Testis (tissue), 3 donors: ENCODE results near the gene SYK. TPM values are rescaled to one million over a fixed set of nuclear protein-coding genes. Genes with fewer than 3 reads are reported as not detected.
A peak's percentile ranks its signal among the peaks of the same experiment; 100 is the strongest.

Experiments used
- DNase-seq: peaks from one replicate; pipeline ENCODE4 v3.0.0-alpha.2; 2019
- H3K27ac ChIP-seq, 2 donors: fragments of 200-600 bp; sonication (generic); one replicate each; pipeline ENCODE4 v1.5.1; 2019
- H3K27me3 ChIP-seq: fragments of 200-600 bp; sonication (generic); one replicate; pipeline ENCODE4 v1.5.1; 2019
- H3K36me3 ChIP-seq: fragments of 200-600 bp; sonication (generic); one replicate; pipeline ENCODE4 v1.5.1; 2017; ENCODE audit warnings: low read depth; ENCODE audit errors: missing control alignments
- H3K4me1 ChIP-seq: fragments of 200-600 bp; sonication (generic); one replicate; pipeline ENCODE4 v1.5.1; 2019
- H3K4me3 ChIP-seq, 2 donors: fragments of 200-600 bp; sonication (generic); one replicate each; pipeline ENCODE4 v1.5.1; 2017 to 2019
- H3K9me3 ChIP-seq: fragments of 200-600 bp; sonication (generic); one replicate; pipeline ENCODE4 v1.5.1; 2017
- POLR2A ChIP-seq: fragments of 450-650 bp; IDR thresholded peaks from one replicate; pipeline ENCODE4 v1.6.1; 2017; ENCODE audit warnings: antibody characterized with exemption, mild to moderate bottlenecking, moderate library complexity
- WGBS, 2 donors: methylation state at CpG; one replicate each; pipeline ENCODE4 v1.1.5; 2018; 5-methylcytosine and 5-hydroxymethylcytosine counted together
- intact Hi-C: fragments of 100-400 bp; cut with DNase I; formaldehyde crosslinking; loops from one replicate; pipeline ENCODE4 v1.15.1; 2023; ENCODE audit warnings: low total_unique reads
- polyA plus RNA-seq: library from polyadenylated mRNA; stranded (reverse); fragments of 350-450 nt; fragmentation: Illumina TruSeq; extraction: RNeasy Lipid Tissue Mini Kit (QIAGEN cat#74804); gene quantifications from one replicate; pipeline ENCODE4 v1.2.3, GENCODE V29; 2014; ENCODE audit warnings: low read depth, low replicate concordance; ENCODE audit not compliant: insufficient read depth
- total RNA-seq, 2 donors: library from RNA; depleted of rRNA; stranded (reverse); fragments of >200 nt; gene quantifications; one replicate each; pipeline ENCODE4 v1.2.3, GENCODE V29; 2016
- TF ChIP-seq, protein P1 (sequence below), 3 experiments: fragments of 450-650 bp in 2 of 3; fragments of 200-600 bp in 1 of 3; sonication (generic) in 1 of 3; IDR thresholded peaks; one replicate each; pipeline ENCODE4 v1.5.1; 2016 to 2019; ENCODE audit warnings: antibody characterized with exemption in 3 of 3, mild to moderate bottlenecking in 2 of 3, moderate library complexity in 1 of 3

The SYK gene
- total and polyA plus RNA-seq, 3 donors from 2014 or later: 22.0 to 51.1 (median 30.8) TPM

DNA sequence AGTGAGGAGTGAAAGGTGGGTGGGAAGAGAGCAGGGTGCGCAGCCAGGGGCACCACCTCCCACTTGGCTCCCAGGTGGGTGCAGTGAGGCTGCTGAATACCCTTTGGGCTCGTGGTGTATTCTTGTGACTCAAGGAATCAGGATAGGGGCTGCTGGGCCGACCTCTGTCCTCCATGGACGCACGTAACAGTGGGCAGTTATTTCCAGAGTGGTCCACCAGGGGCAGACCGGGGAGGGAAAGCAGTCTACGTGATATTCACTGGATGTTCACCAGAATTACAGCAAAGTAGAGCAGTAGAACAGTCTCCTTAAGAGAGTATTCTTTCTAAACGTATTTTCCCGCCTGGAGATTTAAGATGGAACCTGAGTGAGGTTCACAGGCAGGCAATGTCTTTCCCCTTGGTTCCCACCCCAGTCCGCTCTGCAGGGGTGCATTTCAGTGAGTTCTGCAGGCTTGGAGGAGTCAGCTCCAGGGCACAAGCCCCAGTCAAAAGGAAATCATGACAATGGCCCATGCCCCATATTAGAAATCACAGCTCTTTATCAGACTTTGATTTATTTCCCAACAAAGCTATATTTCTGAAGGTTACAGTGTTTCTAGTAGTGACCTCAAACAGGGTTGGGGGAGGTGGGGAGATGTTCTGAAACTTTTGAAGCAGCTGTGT is 88.7 kb downstream of the SYK start:
- Histone ChIP-seq H3K4me3 (no peak overlapping the region), H3K9me3 (no peaks in the 10 kb centered on the region), H3K27ac (no peak overlapping the region), H3K4me1 (no peaks in the 10 kb centered on the region), H3K36me3 (no peaks in the 10 kb centered on the region), H3K27me3 (no peaks in the 10 kb centered on the region)
- 79 to 84% methylated on average over 8 to 10 of the region's 10 CpGs for WGBS, 2 donors
- DNase-seq: no peak
- intact Hi-C loops: no loop called here
- TF ChIP-seq, protein P1, sequence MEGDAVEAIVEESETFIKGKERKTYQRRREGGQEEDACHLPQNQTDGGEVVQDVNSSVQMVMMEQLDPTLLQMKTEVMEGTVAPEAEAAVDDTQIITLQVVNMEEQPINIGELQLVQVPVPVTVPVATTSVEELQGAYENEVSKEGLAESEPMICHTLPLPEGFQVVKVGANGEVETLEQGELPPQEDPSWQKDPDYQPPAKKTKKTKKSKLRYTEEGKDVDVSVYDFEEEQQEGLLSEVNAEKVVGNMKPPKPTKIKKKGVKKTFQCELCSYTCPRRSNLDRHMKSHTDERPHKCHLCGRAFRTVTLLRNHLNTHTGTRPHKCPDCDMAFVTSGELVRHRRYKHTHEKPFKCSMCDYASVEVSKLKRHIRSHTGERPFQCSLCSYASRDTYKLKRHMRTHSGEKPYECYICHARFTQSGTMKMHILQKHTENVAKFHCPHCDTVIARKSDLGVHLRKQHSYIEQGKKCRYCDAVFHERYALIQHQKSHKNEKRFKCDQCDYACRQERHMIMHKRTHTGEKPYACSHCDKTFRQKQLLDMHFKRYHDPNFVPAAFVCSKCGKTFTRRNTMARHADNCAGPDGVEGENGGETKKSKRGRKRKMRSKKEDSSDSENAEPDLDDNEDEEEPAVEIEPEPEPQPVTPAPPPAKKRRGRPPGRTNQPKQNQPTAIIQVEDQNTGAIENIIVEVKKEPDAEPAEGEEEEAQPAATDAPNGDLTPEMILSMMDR (IDR thresholded peaks at IDR 0.05): peak in 1 of 3 experiments; percentile 11
- no peak for TF ChIP-seq POLR2A

DNA sequence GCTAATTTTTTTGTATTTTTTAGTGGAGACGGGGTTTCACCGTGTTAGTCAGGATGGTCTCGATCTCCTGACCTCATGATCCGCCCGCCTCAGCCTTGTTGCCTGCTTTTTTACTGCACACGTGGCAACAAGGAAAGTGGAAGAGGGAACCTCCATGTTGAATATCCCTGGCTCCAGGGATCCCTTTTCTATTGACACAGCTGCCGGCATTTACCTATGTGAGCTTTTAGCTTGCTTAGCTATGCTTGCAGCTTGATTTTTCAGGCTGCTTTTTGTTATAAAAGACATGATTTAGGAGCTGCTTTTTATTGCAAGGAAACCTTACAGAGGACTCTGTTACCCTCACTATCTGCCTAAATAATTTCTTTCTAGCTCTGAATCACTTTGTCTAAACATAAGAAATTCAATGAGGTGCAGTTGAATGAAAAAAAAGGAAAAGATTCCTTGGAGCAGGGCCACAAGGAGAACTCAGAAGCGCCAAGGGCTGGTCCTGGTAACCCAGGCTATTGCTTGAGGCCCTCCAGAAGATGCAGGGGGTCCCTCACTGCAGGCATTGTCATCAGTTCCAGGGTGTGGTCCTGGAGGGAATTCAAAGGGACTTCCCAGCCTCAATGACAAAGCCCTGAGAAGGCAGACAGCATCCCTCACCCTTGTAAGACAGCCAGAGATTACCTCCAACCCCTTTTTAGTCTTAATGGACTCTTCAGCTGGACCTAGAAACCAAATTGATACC is 89.9 kb downstream of the SYK start:
- no peak for DNase-seq
- 88 to 91% methylated on average over 8 of the region's 8 CpGs for WGBS, 2 donors
- Histone ChIP-seq H3K4me1 (no peaks in the 10 kb centered on the region), H3K9me3 (no peaks in the 10 kb centered on the region), H3K27ac (no peak overlapping the region), H3K36me3 (no peaks in the 10 kb centered on the region), H3K4me3 (no peak overlapping the region), H3K27me3 (no peaks in the 10 kb centered on the region)
- no peak for TF ChIP-seq POLR2A
- TF ChIP-seq, protein P1 (IDR thresholded peaks at IDR 0.05): no peak
- intact Hi-C loops: no loop called here

DNA sequence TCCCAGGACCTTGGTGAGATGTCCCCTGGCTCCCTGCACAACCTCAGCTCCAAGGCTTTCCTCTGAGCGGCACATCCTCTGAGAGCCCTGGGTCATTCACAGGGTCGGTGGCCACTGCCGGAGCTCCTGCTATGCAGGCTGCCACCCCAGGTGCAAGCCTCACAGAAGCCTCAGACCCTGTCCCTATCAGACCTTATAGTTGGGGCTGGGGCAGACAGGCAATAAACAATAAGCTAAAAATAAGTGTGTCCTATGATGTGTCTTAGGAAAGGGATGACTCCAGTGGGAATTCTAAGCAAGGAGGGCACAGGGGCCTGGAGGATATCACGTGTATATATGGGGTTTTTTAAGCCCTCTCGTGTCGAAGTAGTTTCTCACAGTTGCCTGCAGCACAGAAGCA is 91.3 kb downstream of the SYK start:
- Histone ChIP-seq H3K27ac (no peak overlapping the region), H3K4me3 (no peak overlapping the region), H3K27me3 (no peaks in the 10 kb centered on the region), H3K36me3 (no peaks in the 10 kb centered on the region), H3K4me1 (no peaks in the 10 kb centered on the region), H3K9me3 (no peaks in the 10 kb centered on the region)
- intact Hi-C loops: no loop called here
- TF ChIP-seq POLR2A: no peak
- TF ChIP-seq, protein P1 (IDR thresholded peaks at IDR 0.05): no peak
- 74 to 75% methylated on average over 6 of the region's 6 CpGs for WGBS, 2 donors
- DNase-seq: no peak

- Histone ChIP-seq H3K27me3 (no peaks in the 10 kb centered on the region), H3K27ac (no peak overlapping the region), H3K36me3 (no peaks in the 10 kb centered on the region), H3K9me3 (no peaks in the 10 kb centered on the region), H3K4me1 (no peaks in the 10 kb centered on the region), H3K4me3 (no peak overlapping the region)
- intact Hi-C loops: no loop called here
- TF ChIP-seq POLR2A: no peak
- TF ChIP-seq, protein P1 (IDR thresholded peaks at IDR 0.05): no peak
- WGBS, 2 donors: 88 to 97% methylated on average over 3 to 4 of the region's 4 CpGs
- no peak for DNase-seq
Measured at GRCh38 chr9:90893706-90894105, 92.1 kb downstream of the SYK start.
